Measurements from ENCODE around the gene RASSF3.

The RASSF3 gene

GRCh38 chr12:64678835-64679234 is 68.5 kb downstream of the RASSF3 start:
- Histone ChIP-seq H3K27me3 (no peaks in the 10 kb centered on the region), H3K9me3 (no peaks in the 10 kb centered on the region), H3K4me3 (no peak overlapping the region), H3K4me1 (peaks cover 0 to 99% (median 72%) of the 10 kb centered on the region in 4 donors), H3K36me3 (no peaks in the 10 kb centered on the region), H3K27ac (peak overlapping the region; percentile 84 to 88)
- DNase-seq, result no peak
- intact Hi-C loops (cut with DNase I; ENCODE audit: low total_unique reads), result loop anchor here (5.0 kb wide), 1 partner anchor 47 kb away; no protein-coding TSS in a partner anchor
- TF ChIP-seq CTCF (IDR thresholded peaks at IDR 0.05), result no peak

- Histone ChIP-seq H3K36me3 (no peaks in the 10 kb centered on the region), H3K27me3 (no peaks in the 10 kb centered on the region), H3K27ac (peak overlapping the region; percentile 84 to 88), H3K4me1 (peaks cover 0 to 99% (median 65%) of the 10 kb centered on the region in 4 donors), H3K9me3 (no peaks in the 10 kb centered on the region), H3K4me3 (peak overlapping the region; percentile 27 to 32)
- no peak for TF ChIP-seq CTCF (IDR thresholded peaks at IDR 0.05)
- peak; percentile 87 to 93 for DNase-seq
- intact Hi-C loops (cut with DNase I; ENCODE audit: low total_unique reads), result loop anchor here (5.0 kb wide), 1 partner anchor 47 kb away; no protein-coding TSS in a partner anchor
Measured at GRCh38 chr12:64679487-64680001, 69.2 kb downstream of the RASSF3 start.

- intact Hi-C loops (cut with DNase I; ENCODE audit: low total_unique reads), result no loop called here
- no peak for TF ChIP-seq CTCF (IDR thresholded peaks at IDR 0.05)
Measured at GRCh38 chr12:64680235-64680634, 69.9 kb downstream of the RASSF3 start.

GRCh38 chr12:64681200-64682052 is 71.1 kb downstream of the RASSF3 start:
- Histone ChIP-seq H3K4me1 (peaks cover 0 to 88% (median 54%) of the 10 kb centered on the region in 4 donors), H3K27me3 (no peaks in the 10 kb centered on the region), H3K9me3 (no peaks in the 10 kb centered on the region), H3K36me3 (peaks cover 10 to 16% (median 11%) of the 10 kb centered on the region in 3 donors), H3K4me3 (no peak overlapping the region), H3K27ac (peak overlapping the region; percentile 84 to 88)
- intact Hi-C loops (cut with DNase I; ENCODE audit: low total_unique reads), result no loop called here
- TF ChIP-seq CTCF (IDR thresholded peaks at IDR 0.05), result no peak
- DNase-seq, result no peak

More at GRCh38 chr12:64680235-64680634, 69.9 kb downstream of the RASSF3 start:
- no peaks in the 10 kb centered on the region for H3K27me3 ChIP-seq
- no peaks in the 10 kb centered on the region for H3K9me3 ChIP-seq
- peaks cover 0 to 4% (median 2%) of the 10 kb centered on the region in 3 donors for H3K36me3 ChIP-seq
- H3K27ac ChIP-seq, result peak overlapping the region; percentile 84 to 88
- H3K4me1 ChIP-seq, result peaks cover 0 to 99% (median 60%) of the 10 kb centered on the region in 4 donors
- no peak for DNase-seq
- peak overlapping the region; percentile 27 to 32 for H3K4me3 ChIP-seq

GRCh38 chr12:64682572-64683277 is 72.4 kb downstream of the RASSF3 start:
- intact Hi-C loops (cut with DNase I; ENCODE audit: low total_unique reads), result no loop called here
- TF ChIP-seq CTCF (IDR thresholded peaks at IDR 0.05), result no peak
- H3K36me3 ChIP-seq, result peaks cover 15 to 22% (median 19%) of the 10 kb centered on the region in 3 donors
- DNase-seq, result peak; percentile 64 to 86
- no peak overlapping the region for H3K4me3 ChIP-seq
- H3K27ac ChIP-seq, result peak overlapping the region; percentile 84 to 88
- peaks cover 0 to 77% (median 43%) of the 10 kb centered on the region in 4 donors for H3K4me1 ChIP-seq
- no peaks in the 10 kb centered on the region for H3K27me3 ChIP-seq
- no peaks in the 10 kb centered on the region for H3K9me3 ChIP-seq

Data from tibial artery (tissue), 4 donors.